SK-N-SH (cell line): ENCODE data around the gene HMOX1. TPM values are rescaled to one million over a fixed set of nuclear protein-coding genes. Genes with fewer than 3 reads are reported as not detected.

Experiments used
- CTCF ChIA-PET: fragments of 300-600, 350-600 bp; formaldehyde crosslinking; extraction: SDS; loops from one replicate; lab custom pipeline; 2021; lab: Yijun Ruan, JAX
- POLR2A ChIA-PET: fragments of 350-600 bp; sonication (Branson Sonifier 250); formaldehyde crosslinking; extraction: SDS; loops from one replicate; lab custom pipeline; 2020; ENCODE audit warnings: antibody characterized with exemption, inconsistent platforms; lab: Yijun Ruan, JAX
- DNase-seq: peaks from one replicate; pipeline ENCODE4 v3.0.0; 2012
- H2AFZ ChIP-seq: fragments of 200-600 bp; sonication (generic); 2 replicates; pipeline ENCODE4 v1.8.1; 2016; ENCODE audit warnings: antibody characterized with exemption, mild to moderate bottlenecking, low read depth
- H3F3A ChIP-seq: fragments of 200-600 bp; sonication (generic); replicated peaks from 2 replicates; pipeline ENCODE3; 2016; ENCODE audit warnings: antibody characterized with exemption, mild to moderate bottlenecking; ENCODE audit not compliant: insufficient read depth
- H3K27ac ChIP-seq, 2 experiments: fragments of 200-500 bp in 1 of 2; fragments of 200-600 bp in 1 of 2; sonication (Bioruptor generic) in 1 of 2; sonication (generic), shearing (Covaris generic) in 1 of 2; 2 replicates each; pipeline versions ENCODE4 v1.5.1 to v1.6.1; 2014 to 2016; ENCODE audit warnings: low read depth in 2 of 2, inconsistent platforms in 1 of 2, low read length in 1 of 2, mild to moderate bottlenecking in 1 of 2, mixed read lengths in 1 of 2
- H3K27me3 ChIP-seq: fragments of 200-600 bp; sonication (generic), shearing (Covaris generic); 2 replicates; pipeline ENCODE4 v1.6.1; 2016; ENCODE audit warnings: mixed run types; ENCODE audit not compliant: insufficient read depth
- H3K36me3 ChIP-seq, 2 experiments: fragments of 200-500 bp in 1 of 2; fragments of 200-600 bp in 1 of 2; sonication (Bioruptor generic) in 1 of 2; sonication (generic) in 1 of 2; replicated peaks in 1 of 2; 2 replicates each; pipeline versions ENCODE3 to v1.5.1; 2014 to 2016; ENCODE audit warnings: low read length in 1 of 2, mild to moderate bottlenecking in 1 of 2; ENCODE audit not compliant: insufficient read depth in 2 of 2, control insufficient read depth in 1 of 2
- H3K4me1 ChIP-seq, 2 experiments: fragments of 200-500 bp in 1 of 2; fragments of 200-600 bp in 1 of 2; sonication (Bioruptor generic) in 1 of 2; sonication (generic), shearing (Covaris generic) in 1 of 2; 2 replicates each; pipeline versions ENCODE4 v1.5.1 to v1.6.1; 2014 to 2016; ENCODE audit warnings: low read depth in 1 of 2, low read length in 1 of 2, mixed run types in 1 of 2; ENCODE audit not compliant: insufficient read depth in 2 of 2, control insufficient read depth in 1 of 2
- H3K4me2 ChIP-seq: fragments of 200-600 bp; sonication (generic), shearing (Covaris generic); 2 replicates; pipeline ENCODE4 v1.6.1; 2017; ENCODE audit warnings: mixed run types
- H3K4me3 ChIP-seq, 2 experiments: fragments of 200-500 bp in 1 of 2; fragments of 200-600 bp in 1 of 2; sonication (Bioruptor generic) in 1 of 2; sonication (generic), shearing (Covaris generic) in 1 of 2; 2 replicates each; pipeline versions ENCODE4 v1.5.1 to v1.8.1; 2014 to 2016; ENCODE audit warnings: low read depth in 2 of 2, inconsistent platforms in 1 of 2, low read length in 1 of 2, mild to moderate bottlenecking in 1 of 2, mixed read lengths in 1 of 2, moderate library complexity in 1 of 2
- H3K79me2 ChIP-seq: fragments of 200-600 bp; sonication (generic); 2 replicates; pipeline ENCODE4 v1.8.1; 2017; ENCODE audit warnings: mild to moderate bottlenecking; ENCODE audit not compliant: insufficient read depth
- H3K9ac ChIP-seq: fragments of 200-600 bp; sonication (generic); 2 replicates; pipeline ENCODE4 v1.6.1; 2017; ENCODE audit warnings: mixed run types
- H3K9me2 ChIP-seq: fragments of 200-600 bp; sonication (generic); 2 replicates; pipeline ENCODE4 v1.6.1; 2017; ENCODE audit warnings: mixed run types
- H3K9me3 ChIP-seq: fragments of 200-600 bp; sonication (generic); 2 replicates; pipeline ENCODE4 v1.6.1; 2017; ENCODE audit warnings: mixed run types, mild to moderate bottlenecking, moderate library complexity
- H4K20me1 ChIP-seq: fragments of 200-600 bp; sonication (generic); 2 replicates; pipeline ENCODE4 v1.6.1; 2017; ENCODE audit warnings: mild to moderate bottlenecking, mixed run types; ENCODE audit not compliant: insufficient read depth
- CHD2 ChIP-seq: fragments of 150-350 bp; IDR thresholded peaks from 2 replicates; pipeline ENCODE4 v1.6.1; 2018; ENCODE audit warnings: low read length; ENCODE audit not compliant: partially characterized antibody
- EP300 ChIP-seq, 2 experiments: IDR thresholded peaks; 2 replicates each; pipeline versions ENCODE4 v1.4.0 to v1.6.1; 2012; ENCODE audit warnings: borderline replicate concordance in 1 of 2, low read depth in 1 of 2, low read length in 1 of 2
- EZH2phosphoT487 ChIP-seq: fragments of 200-600 bp; sonication (generic); IDR thresholded peaks from 2 replicates; pipeline ENCODE4 v1.6.1; 2017; ENCODE audit warnings: low read depth, mixed run types, mild to moderate bottlenecking, antibody characterized with exemption, moderate library complexity, borderline replicate concordance
- FOXJ3 ChIP-seq: sonication (generic); formaldehyde crosslinking; IDR thresholded peaks from 2 replicates; pipeline ENCODE4 v1.5.1; 2020; ENCODE audit warnings: mild to moderate bottlenecking, missing genetic modification reagents
- FOXM1 ChIP-seq: IDR thresholded peaks from 2 replicates; pipeline ENCODE4 v1.4.0; 2012; ENCODE audit warnings: low read depth, mild to moderate bottlenecking
- JUND ChIP-seq: IDR thresholded peaks from 2 replicates; pipeline ENCODE4 v1.4.0; 2012
- MEF2A ChIP-seq: IDR thresholded peaks from 2 replicates; pipeline ENCODE4 v1.4.0; 2012; ENCODE audit warnings: low read depth, borderline replicate concordance
- MXI1 ChIP-seq: IDR thresholded peaks from 2 replicates; pipeline ENCODE4 v1.6.1; 2012; ENCODE audit warnings: mild to moderate bottlenecking, low read depth, low read length, improper control_type of control experiment
- NRF1 ChIP-seq: IDR thresholded peaks from 2 replicates; pipeline ENCODE4 v1.6.1; 2012; ENCODE audit warnings: low read depth, mild to moderate bottlenecking, low read length
- POLR2AphosphoS5 ChIP-seq: IDR thresholded peaks from 2 replicates; pipeline ENCODE4 v1.6.1; 2012; ENCODE audit warnings: low read depth, low read length
- RAD21 ChIP-seq: IDR thresholded peaks from 2 replicates; pipeline ENCODE4 v1.6.1; 2012; ENCODE audit warnings: mild to moderate bottlenecking, low read length
- RCOR1 ChIP-seq: fragments of 150-350 bp; IDR thresholded peaks from 2 replicates; pipeline ENCODE4 v1.6.1; 2017; ENCODE audit warnings: antibody characterized with exemption, low read length
- RFX5 ChIP-seq: IDR thresholded peaks from 2 replicates; pipeline ENCODE4 v1.6.1; 2012; ENCODE audit warnings: mild to moderate bottlenecking, improper control_type of control experiment, low read length
- SIN3A ChIP-seq: IDR thresholded peaks from 2 replicates; pipeline ENCODE4 v1.6.1; 2012; ENCODE audit warnings: low read depth, mild to moderate bottlenecking, low read length, moderate library complexity, borderline replicate concordance
- SMC3 ChIP-seq: IDR thresholded peaks from 2 replicates; pipeline ENCODE4 v1.6.1; 2012; ENCODE audit warnings: low read depth, low read length, improper control_type of control experiment
- TAF1 ChIP-seq: IDR thresholded peaks from 2 replicates; pipeline ENCODE4 v1.6.1; 2012; ENCODE audit warnings: low read depth, mild to moderate bottlenecking, low read length, moderate library complexity, borderline replicate concordance
- WGBS: methylation state at CpG from one replicate; pipeline ENCODE4 v1.1.6; 2017; ENCODE audit warnings: low lambda C conversion rate; 5-methylcytosine and 5-hydroxymethylcytosine counted together
- polyA plus RNA-seq, 3 experiments: library from polyadenylated mRNA; depleted of rRNA; stranded (reverse); fragments of >200 nt; gene quantifications; 2 replicates each; pipeline ENCODE4 v1.2.3, GENCODE V29; 2012
- TF ChIP-seq, protein P1 (sequence below): IDR thresholded peaks from 2 replicates; pipeline ENCODE4 v1.4.0; 2012; ENCODE audit warnings: low read depth, borderline replicate concordance
- TF ChIP-seq, protein P2 (sequence below): IDR thresholded peaks from 2 replicates; pipeline ENCODE4 v1.4.0; 2012; ENCODE audit warnings: low read depth, borderline replicate concordance
- TF ChIP-seq, protein P3 (sequence below): fragments of 200-600 bp; sonication (generic); IDR thresholded peaks from 2 replicates; pipeline ENCODE4 v1.6.1; 2017; ENCODE audit warnings: antibody characterized with exemption, mild to moderate bottlenecking, moderate library complexity

Gene HMOX1
- polyA plus RNA-seq, 1 of the 3 experiments (the other 2 are of a cell fraction) = 13.7 TPM

DNA sequence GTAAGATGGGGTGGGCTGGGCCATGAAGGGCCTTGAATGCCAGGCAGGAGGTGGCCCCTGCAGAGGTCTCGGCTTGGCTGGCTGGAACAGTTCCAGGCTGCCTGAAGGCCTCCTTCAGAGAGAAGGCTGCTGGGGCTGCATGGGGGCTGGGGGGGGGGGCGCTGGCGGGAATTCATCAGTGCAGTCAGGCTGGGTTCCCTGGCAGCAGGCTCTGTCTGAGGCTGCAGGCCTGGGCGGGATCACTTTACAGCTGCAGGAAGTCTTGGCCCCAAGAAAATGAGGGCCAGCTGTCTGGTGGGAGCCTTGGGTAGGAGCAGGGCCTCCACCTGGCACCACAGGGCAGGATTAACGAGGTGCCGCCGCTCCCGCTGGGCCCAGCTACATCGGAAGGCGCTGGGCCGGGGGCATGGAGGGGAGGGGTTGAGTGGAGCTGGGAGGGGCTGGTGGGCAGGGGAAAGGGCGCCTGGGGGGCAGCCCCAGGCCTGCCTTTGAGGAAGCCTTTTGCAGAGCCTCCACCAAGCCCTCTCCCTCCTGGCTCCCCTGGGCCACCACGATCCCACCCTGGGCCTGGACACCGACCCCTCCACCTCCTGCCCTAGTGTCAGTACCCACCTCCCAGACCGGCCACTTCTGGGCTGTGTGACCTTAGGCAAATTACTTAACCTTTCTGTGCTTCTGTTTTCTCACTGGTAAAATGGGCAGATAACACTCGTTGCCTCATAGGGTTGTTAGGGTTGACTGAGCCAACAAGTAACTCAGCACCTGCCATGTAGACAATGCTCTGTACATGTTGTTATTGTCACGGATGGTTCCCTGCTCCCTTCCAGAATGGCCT is 31.0 kb upstream of the HMOX1 start:
- H3K27ac ChIP-seq = peak overlapping the region in 1 of 2 experiments; percentile 73; a peak in 3 of 4 replicates
- CTCF ChIA-PET = interaction anchor here (0.6 to 5.3 kb wide), 20 partner anchors 8 to 775 kb away, joined by 3 to 42 read pairs (median 4); partner anchors contain the start of gene MCM5
- H3K9ac ChIP-seq = no peak overlapping the region

DNA sequence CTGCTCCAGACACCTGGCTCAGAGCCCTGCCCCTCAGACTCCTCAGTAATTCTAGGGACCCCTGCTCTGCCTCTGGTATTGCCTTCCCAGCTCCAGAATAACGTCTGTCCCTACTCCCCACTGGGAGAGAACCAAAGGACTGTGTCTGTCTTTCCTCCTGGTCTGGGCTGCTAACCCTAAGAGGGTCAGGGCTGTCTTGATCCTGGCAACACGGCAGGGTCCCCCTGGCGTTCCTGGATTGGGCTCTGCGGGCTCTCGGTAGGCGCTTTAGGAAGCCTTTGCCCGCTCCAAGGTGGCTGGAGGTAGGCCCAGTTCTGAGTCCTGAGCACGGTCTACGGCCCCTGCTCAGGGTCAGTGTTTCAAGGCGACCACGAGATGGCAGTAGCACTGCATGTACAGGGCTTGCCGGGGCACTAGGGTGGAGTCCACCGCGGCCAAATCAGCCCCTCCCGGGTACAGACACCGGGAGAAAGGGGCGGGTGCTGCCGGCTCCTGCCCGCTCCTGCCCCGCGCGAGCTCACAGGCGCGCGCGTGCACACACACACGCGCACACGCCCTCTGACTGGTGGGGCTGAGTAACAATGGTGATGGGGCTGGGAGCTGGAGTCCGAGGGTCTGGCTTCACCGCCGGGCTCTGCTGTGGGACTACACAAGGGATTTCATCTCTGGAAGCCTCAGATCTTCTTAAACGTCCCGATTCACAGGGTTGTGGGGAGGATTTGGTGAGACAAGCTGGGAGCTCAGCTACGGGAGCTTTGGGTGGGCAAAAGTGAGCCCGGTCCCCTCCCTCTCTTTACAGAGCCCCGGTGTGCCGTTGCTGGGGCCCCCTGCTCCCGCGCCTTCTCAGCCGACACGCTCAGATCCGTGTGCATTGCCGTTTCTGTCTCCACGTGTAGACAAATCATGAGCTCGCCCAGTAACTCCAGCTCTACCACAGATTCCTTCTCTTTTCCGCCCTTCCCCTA is 30.1 kb upstream of the HMOX1 start:
- Histone ChIP-seq H2AFZ (peak overlapping the region; percentile 90; the same call in 1 of the 2 replicates), H3K36me3 (no peaks in the 10 kb centered on the region), H3K79me2 (no peaks in the 10 kb centered on the region), H3K9ac (peak overlapping the region; percentile 54), H3K4me2 (peak overlapping the region; percentile 80), H3K9me3 (no peaks in the 10 kb centered on the region), H4K20me1 (no peaks in the 10 kb centered on the region), H3F3A (peaks cover 4% of the 10 kb centered on the region), H3K4me1 (peaks cover 5 to 24% of the 10 kb centered on the region in 2 experiments; a peak in 2 of 4 replicates), H3K9me2 (no peaks in the 10 kb centered on the region), H3K27me3 (no peaks in the 10 kb centered on the region), H3K4me3 (peak overlapping the region; percentile 52 to 63), H3K27ac (peak overlapping the region; percentile 29 to 72; a peak in 3 of 4 replicates)
- TF ChIP-seq SIN3A (peak; percentile 42; the same call in 1 of the 2 replicates), MXI1 (peak; percentile 65; the same call in 1 of the 2 replicates), NRF1 (peak; percentile 50), CHD2 (peak; percentile 62), EZH2phosphoT487 (no peak), EP300 (IDR thresholded peaks at IDR 0.05; ENCODE audit: borderline replicate concordance in 1 of 2, low read depth in 1 of 2, low read length in 1 of 2) (no peak), RFX5 (no peak), SMC3 (peak; percentile 85), MEF2A (no peak), RCOR1 (0 out of 2 replicates have a peak, but pooled peaks have one; percentile 16), FOXM1 (no peak), RAD21 (peak; percentile 95), POLR2AphosphoS5 (peak; percentile 67; the same call in 1 of the 2 replicates), TAF1 (peak; percentile 30; the same call in 1 of the 2 replicates)
- TF ChIP-seq, protein P1, sequence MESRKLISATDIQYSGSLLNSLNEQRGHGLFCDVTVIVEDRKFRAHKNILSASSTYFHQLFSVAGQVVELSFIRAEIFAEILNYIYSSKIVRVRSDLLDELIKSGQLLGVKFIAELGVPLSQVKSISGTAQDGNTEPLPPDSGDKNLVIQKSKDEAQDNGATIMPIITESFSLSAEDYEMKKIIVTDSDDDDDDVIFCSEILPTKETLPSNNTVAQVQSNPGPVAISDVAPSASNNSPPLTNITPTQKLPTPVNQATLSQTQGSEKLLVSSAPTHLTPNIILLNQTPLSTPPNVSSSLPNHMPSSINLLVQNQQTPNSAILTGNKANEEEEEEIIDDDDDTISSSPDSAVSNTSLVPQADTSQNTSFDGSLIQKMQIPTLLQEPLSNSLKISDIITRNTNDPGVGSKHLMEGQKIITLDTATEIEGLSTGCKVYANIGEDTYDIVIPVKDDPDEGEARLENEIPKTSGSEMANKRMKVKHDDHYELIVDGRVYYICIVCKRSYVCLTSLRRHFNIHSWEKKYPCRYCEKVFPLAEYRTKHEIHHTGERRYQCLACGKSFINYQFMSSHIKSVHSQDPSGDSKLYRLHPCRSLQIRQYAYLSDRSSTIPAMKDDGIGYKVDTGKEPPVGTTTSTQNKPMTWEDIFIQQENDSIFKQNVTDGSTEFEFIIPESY = no peak
- TF ChIP-seq, protein P2, sequence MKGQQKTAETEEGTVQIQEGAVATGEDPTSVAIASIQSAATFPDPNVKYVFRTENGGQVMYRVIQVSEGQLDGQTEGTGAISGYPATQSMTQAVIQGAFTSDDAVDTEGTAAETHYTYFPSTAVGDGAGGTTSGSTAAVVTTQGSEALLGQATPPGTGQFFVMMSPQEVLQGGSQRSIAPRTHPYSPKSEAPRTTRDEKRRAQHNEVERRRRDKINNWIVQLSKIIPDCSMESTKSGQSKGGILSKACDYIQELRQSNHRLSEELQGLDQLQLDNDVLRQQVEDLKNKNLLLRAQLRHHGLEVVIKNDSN = no peak
- TF ChIP-seq, protein P3, sequence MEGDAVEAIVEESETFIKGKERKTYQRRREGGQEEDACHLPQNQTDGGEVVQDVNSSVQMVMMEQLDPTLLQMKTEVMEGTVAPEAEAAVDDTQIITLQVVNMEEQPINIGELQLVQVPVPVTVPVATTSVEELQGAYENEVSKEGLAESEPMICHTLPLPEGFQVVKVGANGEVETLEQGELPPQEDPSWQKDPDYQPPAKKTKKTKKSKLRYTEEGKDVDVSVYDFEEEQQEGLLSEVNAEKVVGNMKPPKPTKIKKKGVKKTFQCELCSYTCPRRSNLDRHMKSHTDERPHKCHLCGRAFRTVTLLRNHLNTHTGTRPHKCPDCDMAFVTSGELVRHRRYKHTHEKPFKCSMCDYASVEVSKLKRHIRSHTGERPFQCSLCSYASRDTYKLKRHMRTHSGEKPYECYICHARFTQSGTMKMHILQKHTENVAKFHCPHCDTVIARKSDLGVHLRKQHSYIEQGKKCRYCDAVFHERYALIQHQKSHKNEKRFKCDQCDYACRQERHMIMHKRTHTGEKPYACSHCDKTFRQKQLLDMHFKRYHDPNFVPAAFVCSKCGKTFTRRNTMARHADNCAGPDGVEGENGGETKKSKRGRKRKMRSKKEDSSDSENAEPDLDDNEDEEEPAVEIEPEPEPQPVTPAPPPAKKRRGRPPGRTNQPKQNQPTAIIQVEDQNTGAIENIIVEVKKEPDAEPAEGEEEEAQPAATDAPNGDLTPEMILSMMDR = peak; percentile 73
- ChIA-PET POLR2A (interaction anchor here (0.6 to 1.2 kb wide), 8 partner anchors 15 to 565 kb away, joined by 3 to 6 read pairs (median 3); partner anchors contain the start of gene HMOX1), CTCF (interaction anchor here (0.6 to 5.3 kb wide), 40 partner anchors 8 to 812 kb away, joined by 3 to 42 read pairs (median 4); partner anchors contain the start of genes HMOX1 and MCM5)
- 23% methylated on average over 22 of the region's 47 CpGs for WGBS
- DNase-seq = peak; percentile 97

More for the DNA sequence above, 31.0 kb upstream of the HMOX1 start:
- Histone ChIP-seq H3K4me1 (peaks cover 5 to 24% of the 10 kb centered on the region in 2 experiments; a peak in 2 of 4 replicates), H3K9me2 (no peaks in the 10 kb centered on the region), H3K79me2 (no peaks in the 10 kb centered on the region), H3K4me3 (no peak overlapping the region), H3K4me2 (peak overlapping the region; percentile 80; the same call in 1 of the 2 replicates), H3F3A (peaks cover 4% of the 10 kb centered on the region), H2AFZ (peak overlapping the region; percentile 90; the same call in 1 of the 2 replicates), H4K20me1 (no peaks in the 10 kb centered on the region), H3K27me3 (no peaks in the 10 kb centered on the region), H3K36me3 (no peaks in the 10 kb centered on the region), H3K9me3 (no peaks in the 10 kb centered on the region)
- POLR2A ChIA-PET = interaction anchor here (1.1 kb wide), 1 partner anchor 14 kb away, joined by 6 read pairs; no protein-coding TSS in a partner anchor
- peak; percentile 21; the same call in 1 of the 2 replicates for TF ChIP-seq FOXJ3
- no peak for TF ChIP-seq JUND
- DNase-seq = peak; percentile 60
- 63% methylated on average over 13 of the region's 17 CpGs for WGBS
